B cell (primary cell): ENCODE measurements around the gene TSPAN15.

Experiments used
- CTCF ChIP-seq: fragments of 200-600 bp; IDR thresholded peaks from one replicate; pipeline ENCODE4 v1.8.0; 2022; ENCODE audit warnings: antibody characterized with exemption, mild to moderate bottlenecking
- EZH2 ChIP-seq: IDR thresholded peaks from 2 replicates; pipeline ENCODE4 v1.6.1; 2012; ENCODE audit warnings: borderline replicate concordance, low read depth, mild to moderate bottlenecking, moderate library complexity, low read length; ENCODE audit not compliant: insufficient read depth, poor library complexity, severe bottlenecking

- TF ChIP-seq CTCF (no peak), EZH2 (no peak)
These were observed at the start of gene TSPAN15 for GRCh38 chr10:69451209-69451783.
